WTC11 (cell line): ENCODE data around the gene NHERF2.

Experiments used
- ARID4B ChIP-seq: sonication (generic); formaldehyde crosslinking; IDR thresholded peaks from 2 replicates; pipeline ENCODE4 v1.8.0; 2023; ENCODE audit warnings: missing genetic modification reagents, mild to moderate bottlenecking, borderline replicate concordance
- CTCF ChIP-seq: fragments of 200-600 bp; IDR thresholded peaks from 2 replicates; pipeline ENCODE4 v1.8.0; 2022; ENCODE audit warnings: antibody characterized with exemption
- ESRRA ChIP-seq: sonication (generic); formaldehyde crosslinking; IDR thresholded peaks from 2 replicates; pipeline ENCODE4 v1.8.1; 2022; ENCODE audit warnings: mild to moderate bottlenecking, missing genetic modification reagents, borderline replicate concordance
- GRHL2 ChIP-seq: fragments of 250-450 bp; sonication (Bioruptor Pico); IDR thresholded peaks from 2 replicates; pipeline ENCODE4 v1.8.0; 2022; ENCODE audit warnings: mild to moderate bottlenecking, moderate library complexity; ENCODE audit not compliant: insufficient replicate concordance, severe bottlenecking
- IRF2 ChIP-seq: sonication (generic); formaldehyde crosslinking; IDR thresholded peaks from 2 replicates; pipeline ENCODE4 v1.8.0; 2022; ENCODE audit warnings: low read depth, missing genetic modification reagents, borderline replicate concordance
- JUN ChIP-seq: sonication (generic); formaldehyde crosslinking; IDR thresholded peaks from 2 replicates; pipeline ENCODE4 v1.8.0; 2023; ENCODE audit warnings: mild to moderate bottlenecking, missing genetic modification reagents
- MAX ChIP-seq: sonication (generic); formaldehyde crosslinking; IDR thresholded peaks from 2 replicates; pipeline ENCODE4 v1.8.0; 2022; ENCODE audit warnings: mild to moderate bottlenecking, missing genetic modification reagents
- MLX ChIP-seq: sonication (generic); formaldehyde crosslinking; IDR thresholded peaks from 2 replicates; pipeline ENCODE4 v1.8.1; 2023; ENCODE audit warnings: mild to moderate bottlenecking, missing genetic modification reagents, moderate library complexity
- NFYB ChIP-seq: sonication (generic); formaldehyde crosslinking; conservative IDR thresholded peaks from 2 replicates; pipeline ENCODE4 v1.8.0; 2022; ENCODE audit warnings: low read depth, missing genetic modification reagents
- SMAD3 ChIP-seq: sonication (generic); formaldehyde crosslinking; IDR thresholded peaks from 2 replicates; pipeline ENCODE4 v1.8.0; 2022; ENCODE audit warnings: missing genetic modification reagents, mild to moderate bottlenecking, borderline replicate concordance
- SOX15 ChIP-seq: fragments of 250-450 bp; sonication (Bioruptor Pico); IDR thresholded peaks from 2 replicates; pipeline ENCODE4 v1.9.0; 2021; ENCODE audit warnings: mild to moderate bottlenecking
- USF1 ChIP-seq: sonication (generic); formaldehyde crosslinking; IDR thresholded peaks from 2 replicates; pipeline ENCODE4 v1.8.0; 2022; ENCODE audit warnings: mild to moderate bottlenecking, missing genetic modification reagents
- USF2 ChIP-seq: sonication (generic); formaldehyde crosslinking; IDR thresholded peaks from 2 replicates; pipeline ENCODE4 v1.8.1; 2023; ENCODE audit warnings: mild to moderate bottlenecking, missing genetic modification reagents, moderate library complexity
- ZNF532 ChIP-seq: fragments of 250-450 bp; sonication (Bioruptor Pico); IDR thresholded peaks from 2 replicates; pipeline ENCODE4 v1.9.0; 2021; ENCODE audit warnings: mild to moderate bottlenecking, borderline replicate concordance

- TF ChIP-seq SMAD3 (CRISPR knock-in tag) = no peak
- no peak for TF ChIP-seq USF2 (CRISPR knock-in tag)
- TF ChIP-seq ARID4B (CRISPR knock-in tag) = no peak
- no peak for TF ChIP-seq USF1
- TF ChIP-seq ZNF532 = no peak
- no peak for TF ChIP-seq MAX
- TF ChIP-seq CTCF = no peak
- no peak for TF ChIP-seq NFYB (CRISPR knock-in tag)
- no peak for TF ChIP-seq ESRRA (CRISPR knock-in tag)
- TF ChIP-seq IRF2 (CRISPR knock-in tag) = no peak
- no peak for TF ChIP-seq MLX (CRISPR knock-in tag)
- no peak for TF ChIP-seq GRHL2 (CRISPR knock-in tag)
- no peak for TF ChIP-seq SOX15 (CRISPR knock-in tag)
- no peak for TF ChIP-seq JUN (CRISPR knock-in tag)
These were observed 29.4 kb downstream of the NHERF2 start for GRCh38 chr16:2056077-2056476.
